K562 (cell line): ENCODE results near the gene ADGRG1. TPM values are rescaled to one million over a fixed set of nuclear protein-coding genes. Genes with fewer than 3 reads are reported as not detected.

Experiments
- ERF ChIP-seq: fragments of 450-650 bp; formaldehyde crosslinking; IDR thresholded peaks from 2 replicates; pipeline ENCODE4 v1.4.0; 2020; ENCODE audit warnings: mild to moderate bottlenecking, mixed read lengths
- GATAD2B ChIP-seq: fragments of 450-650 bp; IDR thresholded peaks from 2 replicates; pipeline ENCODE4 v1.6.1; 2017; ENCODE audit warnings: mild to moderate bottlenecking, borderline replicate concordance
- HEY1 ChIP-seq: fragments of 250-450 bp; sonication (Bioruptor Pico); IDR thresholded peaks from 2 replicates; pipeline ENCODE4 v1.5.0; 2020; ENCODE audit warnings: mild to moderate bottlenecking, moderate library complexity, borderline replicate concordance
- NFIX ChIP-seq: fragments of 250-450 bp; sonication (Bioruptor Pico); IDR thresholded peaks from 2 replicates; pipeline ENCODE4 v1.4.0; 2020; ENCODE audit warnings: low read depth, mild to moderate bottlenecking, moderate library complexity
- NUFIP1 ChIP-seq: fragments of 450-650 bp; IDR thresholded peaks from 2 replicates; pipeline ENCODE4 v1.6.1; 2018; ENCODE audit not compliant: partially characterized antibody
- POLR2B ChIP-seq: fragments of 450-650 bp; IDR thresholded peaks from 2 replicates; pipeline ENCODE4 v1.6.1; 2018; ENCODE audit warnings: low read depth; ENCODE audit not compliant: partially characterized antibody
- POLR3A ChIP-seq: IDR thresholded peaks from 2 replicates; pipeline ENCODE4 v1.6.1; 2011; ENCODE audit warnings: borderline replicate concordance, mild to moderate bottlenecking, moderate library complexity; ENCODE audit not compliant: insufficient read length, insufficient read depth; ENCODE audit errors: extremely low read depth
- SAFB2 ChIP-seq: fragments of 200-400 bp; formaldehyde crosslinking; IDR thresholded peaks from 2 replicates; pipeline ENCODE4 v1.6.1; 2018; ENCODE audit warnings: borderline replicate concordance, low read length, low read depth, moderate library complexity; ENCODE audit not compliant: severe bottlenecking
- polyA plus RNA-seq, 8 experiments: library from polyadenylated mRNA; depleted of rRNA in 4 of 8; stranded (reverse) in 5 of 8; unstranded in 3 of 8; fragments of >200 nt; fragmentation: Nextera tagmentation in 2 of 8; fragmentation: Illumina TruSeq in 1 of 8; extraction: Ambion mirVana in 2 of 8; extraction: Trizol in 1 of 8; gene quantifications; 2 replicates each; pipeline versions ENCODE4 v1.2.1 to v1.2.3, GENCODE V29; 2011 to 2014; ENCODE audit warnings: inconsistent platforms in 1 of 8, missing spikeins in 1 of 8
- total RNA-seq, 7 experiments: library from RNA; depleted of rRNA in 6 of 7; stranded (reverse); fragments of >200 nt in 6 of 7; fragmentation: Illumina TruSeq in 2 of 7; extraction: Trizol in 2 of 7; gene quantifications; 2 replicates each; pipeline versions ENCODE4 v1.2.1 to v1.2.3, GENCODE V29; 2011 to 2021; ENCODE audit warnings: low replicate concordance in 1 of 7
- TF ChIP-seq, protein P1 (sequence below), 2 experiments: fragments of 450-650 bp; IDR thresholded peaks; 2 replicates each; pipeline ENCODE4 v1.6.1; 2016; ENCODE audit warnings: mild to moderate bottlenecking in 2 of 2, borderline replicate concordance in 1 of 2, low read depth in 1 of 2, moderate library complexity in 1 of 2

ADGRG1 gene
- total and polyA plus RNA-seq, 9 of the 15 experiments (the other 6 are each of a cell fraction or from before 2014, with no cell fraction given), result 0.04 to 0.31 (median 0.16) TPM; not detected in 6

DNA sequence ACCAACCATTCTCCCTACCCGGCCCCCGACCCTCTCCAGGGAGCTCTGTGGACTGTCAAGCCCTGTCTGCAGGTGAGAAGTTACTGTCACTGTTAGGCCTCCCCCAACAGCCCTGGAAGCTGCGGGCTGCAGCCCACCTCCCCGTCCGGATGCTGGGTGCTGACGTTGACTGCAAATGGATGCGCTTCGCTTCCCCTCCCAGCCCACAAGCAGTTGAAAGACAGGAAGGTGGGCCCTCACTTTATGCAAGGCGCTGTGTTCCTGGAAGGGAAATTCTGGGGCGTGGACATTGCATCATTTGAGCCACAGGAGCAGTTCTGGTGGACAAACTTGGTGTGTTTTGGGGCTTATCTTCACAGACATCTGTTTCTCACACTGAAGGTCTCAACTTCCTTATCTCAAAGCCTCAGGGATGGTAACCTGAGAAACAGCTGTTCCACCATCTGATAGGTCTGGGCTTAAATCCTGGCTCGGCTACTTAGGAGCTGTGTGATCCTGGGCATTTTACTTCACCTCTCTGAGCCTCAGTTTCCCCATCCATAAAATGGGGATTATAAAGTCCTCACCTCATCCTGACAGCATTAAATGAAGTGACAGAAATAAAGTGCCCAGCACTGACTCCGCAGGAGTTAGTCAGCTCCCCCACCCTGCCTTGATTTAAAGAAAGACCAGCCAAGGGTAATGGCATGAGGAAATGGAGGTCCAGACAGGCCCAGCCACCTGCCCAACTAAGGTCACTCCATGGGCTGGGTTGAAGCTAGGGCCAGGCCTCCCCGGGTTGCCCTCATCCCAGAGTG lies 61.5 kb downstream of the ADGRG1 start (continued):
- TF ChIP-seq, protein P1, sequence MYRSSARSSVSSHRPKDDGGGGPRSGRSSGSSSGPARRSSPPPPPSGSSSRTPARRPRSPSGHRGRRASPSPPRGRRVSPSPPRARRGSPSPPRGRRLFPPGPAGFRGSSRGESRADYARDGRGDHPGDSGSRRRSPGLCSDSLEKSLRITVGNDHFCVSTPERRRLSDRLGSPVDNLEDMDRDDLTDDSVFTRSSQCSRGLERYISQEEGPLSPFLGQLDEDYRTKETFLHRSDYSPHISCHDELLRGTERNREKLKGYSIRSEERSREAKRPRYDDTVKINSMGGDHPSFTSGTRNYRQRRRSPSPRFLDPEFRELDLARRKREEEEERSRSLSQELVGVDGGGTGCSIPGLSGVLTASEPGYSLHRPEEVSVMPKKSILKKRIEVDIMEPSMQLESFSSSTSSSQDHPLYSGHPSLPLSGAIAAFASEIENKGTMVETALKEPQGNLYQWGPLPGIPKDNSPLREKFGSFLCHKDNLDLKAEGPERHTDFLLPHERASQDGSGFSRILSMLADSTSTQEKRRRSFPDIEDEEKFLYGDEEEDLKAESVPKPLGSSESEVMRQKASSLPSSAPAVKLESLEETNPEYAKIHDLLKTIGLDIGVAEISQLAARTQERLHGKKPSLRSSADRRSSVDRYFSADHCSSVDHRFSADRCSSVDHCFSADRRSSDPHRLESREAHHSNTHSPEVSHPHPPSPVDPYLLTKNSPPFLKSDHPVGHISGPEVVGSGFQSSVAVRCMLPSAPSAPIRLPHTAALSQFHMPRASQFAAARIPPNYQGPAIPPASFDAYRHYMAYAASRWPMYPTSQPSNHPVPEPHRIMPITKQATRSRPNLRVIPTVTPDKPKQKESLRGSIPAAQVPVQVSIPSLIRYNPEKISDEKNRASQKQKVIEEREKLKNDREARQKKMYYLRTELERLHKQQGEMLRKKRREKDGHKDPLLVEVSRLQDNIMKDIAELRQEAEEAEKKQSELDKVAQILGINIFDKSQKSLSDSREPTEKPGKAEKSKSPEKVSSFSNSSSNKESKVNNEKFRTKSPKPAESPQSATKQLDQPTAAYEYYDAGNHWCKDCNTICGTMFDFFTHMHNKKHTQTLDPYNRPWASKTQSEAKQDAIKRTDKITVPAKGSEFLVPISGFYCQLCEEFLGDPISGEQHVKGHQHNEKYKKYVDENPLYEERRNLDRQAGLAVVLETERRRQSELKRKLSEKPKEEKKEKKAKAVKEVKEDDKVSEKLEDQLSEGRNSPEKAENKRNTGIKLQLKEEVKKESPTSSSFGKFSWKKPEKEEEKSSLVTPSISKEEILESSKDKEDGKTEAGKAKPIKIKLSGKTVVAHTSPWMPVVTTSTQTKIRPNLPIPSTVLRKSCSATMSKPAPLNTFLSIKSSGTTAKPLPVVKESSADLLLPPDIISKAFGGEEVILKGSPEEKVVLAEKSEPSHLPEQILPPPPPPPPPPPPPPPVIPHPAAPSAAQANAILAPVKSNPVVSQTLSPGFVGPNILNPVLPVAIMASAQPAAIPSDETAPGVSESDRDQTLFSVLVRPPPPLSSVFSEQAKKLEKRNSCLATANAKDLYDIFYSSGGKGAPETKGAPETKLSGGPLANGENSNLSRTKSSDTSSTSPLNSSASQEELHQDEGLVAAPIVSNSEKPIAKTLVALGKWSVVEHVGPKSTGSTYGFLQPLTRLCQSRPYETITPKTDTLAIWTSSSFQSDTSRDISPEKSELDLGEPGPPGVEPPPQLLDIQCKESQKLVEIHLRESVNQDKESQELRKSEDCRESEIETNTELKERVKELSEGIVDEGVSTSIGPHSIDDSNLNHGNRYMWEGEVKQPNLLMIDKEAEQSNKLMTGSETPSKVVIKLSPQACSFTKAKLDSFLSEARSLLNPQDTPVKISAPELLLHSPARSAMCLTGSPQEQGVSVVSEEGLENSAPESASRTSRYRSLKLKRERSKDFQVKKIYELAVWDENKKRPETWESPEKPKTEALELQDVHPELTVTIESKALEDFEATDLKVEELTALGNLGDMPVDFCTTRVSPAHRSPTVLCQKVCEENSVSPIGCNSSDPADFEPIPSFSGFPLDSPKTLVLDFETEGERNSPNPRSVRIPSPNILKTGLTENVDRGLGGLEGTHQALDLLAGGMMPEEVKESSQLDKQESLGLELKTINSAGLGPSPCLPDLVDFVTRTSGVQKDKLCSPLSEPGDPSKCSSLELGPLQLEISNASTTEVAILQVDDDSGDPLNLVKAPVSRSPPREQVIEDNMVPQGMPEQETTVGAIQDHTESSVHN (IDR thresholded peaks at IDR 0.05; ENCODE audit: borderline replicate concordance in 1 of 2, low read depth in 1 of 2), result peak; percentile 97 to 99; a peak in 3 of 4 replicates
- TF ChIP-seq HEY1 (CRISPR knock-in tag), result peak; percentile 85; the same call in 1 of the 2 replicates
- TF ChIP-seq POLR2B, result peak; percentile 64
- no peak for TF ChIP-seq SAFB2
- peak; percentile 98 for TF ChIP-seq GATAD2B
- TF ChIP-seq NFIX, result no peak
- no peak for TF ChIP-seq POLR3A
- TF ChIP-seq ERF (CRISPR knock-in tag), result no peak
- peak; percentile 71 for TF ChIP-seq NUFIP1
